Frontal cortex (tissue), 4 donors: ENCODE measurements around the gene FA2H. TPM values are rescaled to one million over a fixed set of nuclear protein-coding genes. Genes with fewer than 3 reads are reported as not detected.
"Not testable (repeated sequence)": the region's sequence is repeated elsewhere in the genome, so short reads cannot be mapped to it uniquely, and the experiment has no call there.

Source experiments
- DNase-seq, 2 donors: peaks; one replicate each; pipeline ENCODE4 v3.0.0; 2012; ENCODE audit warnings: low spot score in 2 of 2
- FAIRE-seq: peaks from 2 replicates; lab custom pipeline; 2012; peaks lifted over from hg19 to GRCh38; lab: Jason Lieb, UNC
- total RNA-seq: library from RNA; depleted of rRNA; stranded (reverse); fragments of >200 nt; gene quantifications from one replicate; pipeline ENCODE4 v1.2.3, GENCODE V29; 2014
- donor health status: control.
- donor health status: control.
- donor health status: control.

FA2H gene
- total RNA-seq, 1 donor from 2014 or later = 0.41 TPM

DNA sequence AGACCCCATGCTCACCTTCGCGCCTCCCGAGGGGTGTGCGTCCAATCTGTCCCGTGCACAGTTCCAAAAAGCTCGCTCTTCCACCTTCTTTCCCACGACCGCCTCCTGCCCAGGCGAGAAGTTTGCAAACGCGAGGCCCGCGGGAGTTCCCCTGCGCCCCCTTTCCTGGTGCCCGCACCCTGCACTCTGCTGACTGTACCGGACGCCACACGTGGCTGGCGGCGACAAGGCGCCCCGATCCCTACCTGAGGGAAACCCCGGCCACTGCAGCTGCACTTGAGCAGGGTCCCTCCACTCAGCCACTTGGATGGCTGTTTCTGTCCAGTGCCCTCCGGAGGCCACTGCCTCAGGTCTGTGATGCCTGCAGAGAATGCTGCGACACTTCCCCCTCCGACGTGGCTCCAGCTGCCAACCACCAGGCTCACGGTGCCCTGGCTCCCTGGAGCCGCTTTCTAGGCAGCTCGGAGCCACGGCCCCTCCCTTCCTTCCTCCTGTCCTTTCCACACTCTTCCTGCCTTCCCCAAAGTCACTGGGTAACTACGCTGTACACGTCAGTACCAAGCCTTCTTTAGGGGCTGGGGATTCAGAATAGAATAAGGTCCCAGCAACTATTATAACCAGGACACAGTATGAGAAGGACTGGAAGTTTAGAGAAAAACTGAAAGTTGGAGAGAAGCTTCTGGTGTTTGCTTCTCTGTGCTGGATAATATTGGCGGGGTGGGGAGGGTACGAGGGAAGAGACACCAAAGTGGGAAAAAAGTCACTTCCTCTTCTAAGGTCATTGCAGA, 74.0 kb downstream of the FA2H start, which contains the start of gene MLKL:
MLKL (minus strand) TSS at position 425 of the 788 bp plus-strand sequence. CDS start 5,105 bp downstream, outside the sequence.
- FAIRE-seq (no peak), DNase-seq (peak in 1 of 2 donors; percentile 41)

DNA sequence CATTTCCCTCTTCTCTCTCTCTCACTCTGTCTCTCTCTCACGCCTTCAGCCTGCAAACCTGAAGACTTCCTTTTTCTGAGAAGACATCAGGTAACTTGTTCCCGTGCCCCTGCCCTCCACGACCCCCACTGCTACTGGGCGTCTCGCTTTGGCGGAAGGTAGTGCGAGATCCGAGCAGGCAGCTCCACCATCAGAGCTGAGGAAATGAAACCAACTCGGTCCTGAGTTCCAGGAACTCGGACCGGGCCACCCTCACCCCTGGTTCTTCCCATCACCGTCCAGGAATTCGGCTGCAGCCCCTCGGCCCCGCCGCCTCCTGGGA, 74.5 kb downstream of the FA2H start:
- peak in 1 of 2 donors; percentile 34 for DNase-seq
- no peak for FAIRE-seq

DNA sequence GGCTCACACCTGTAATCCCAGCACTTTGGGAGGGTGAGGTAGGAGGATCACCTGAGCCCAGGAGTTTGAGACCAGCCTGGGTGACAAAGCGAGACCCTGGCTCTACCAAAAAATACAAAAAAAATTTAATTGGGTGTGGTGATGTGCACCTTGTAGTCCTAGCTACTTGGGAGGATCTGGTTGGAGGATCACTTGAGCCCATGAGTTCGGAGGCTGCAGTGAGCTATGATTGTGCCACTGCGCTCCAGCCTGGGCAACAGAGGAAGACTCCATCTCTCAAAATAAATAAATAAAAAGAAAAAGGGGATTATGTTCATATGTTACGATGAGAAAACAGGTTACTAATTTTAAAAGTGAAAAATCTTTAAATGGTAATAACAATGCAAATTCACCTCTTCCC, 75.0 kb downstream of the FA2H start:
- DNase-seq (no peak), FAIRE-seq (no peak)

DNA sequence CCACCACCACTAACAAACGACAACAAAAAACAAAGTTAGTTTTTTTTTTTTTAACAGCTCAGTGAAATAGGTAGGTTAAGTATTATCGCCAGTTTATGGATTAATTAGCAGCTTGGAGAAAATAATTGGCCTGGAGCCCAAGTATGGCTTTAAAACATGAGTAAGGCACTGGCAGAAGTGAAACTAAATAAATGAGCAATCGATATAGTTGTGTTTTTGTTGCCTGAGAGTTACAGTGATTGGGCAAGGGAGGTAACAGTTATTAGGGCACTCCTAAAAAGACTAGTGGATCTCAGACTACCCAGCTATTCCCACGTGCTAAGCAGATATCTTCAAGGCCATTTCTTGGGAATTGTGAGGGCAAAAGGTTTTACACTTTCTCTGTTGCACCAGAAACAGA, 76.4 kb downstream of the FA2H start:
- FAIRE-seq = no peak
- no peak for DNase-seq

DNA sequence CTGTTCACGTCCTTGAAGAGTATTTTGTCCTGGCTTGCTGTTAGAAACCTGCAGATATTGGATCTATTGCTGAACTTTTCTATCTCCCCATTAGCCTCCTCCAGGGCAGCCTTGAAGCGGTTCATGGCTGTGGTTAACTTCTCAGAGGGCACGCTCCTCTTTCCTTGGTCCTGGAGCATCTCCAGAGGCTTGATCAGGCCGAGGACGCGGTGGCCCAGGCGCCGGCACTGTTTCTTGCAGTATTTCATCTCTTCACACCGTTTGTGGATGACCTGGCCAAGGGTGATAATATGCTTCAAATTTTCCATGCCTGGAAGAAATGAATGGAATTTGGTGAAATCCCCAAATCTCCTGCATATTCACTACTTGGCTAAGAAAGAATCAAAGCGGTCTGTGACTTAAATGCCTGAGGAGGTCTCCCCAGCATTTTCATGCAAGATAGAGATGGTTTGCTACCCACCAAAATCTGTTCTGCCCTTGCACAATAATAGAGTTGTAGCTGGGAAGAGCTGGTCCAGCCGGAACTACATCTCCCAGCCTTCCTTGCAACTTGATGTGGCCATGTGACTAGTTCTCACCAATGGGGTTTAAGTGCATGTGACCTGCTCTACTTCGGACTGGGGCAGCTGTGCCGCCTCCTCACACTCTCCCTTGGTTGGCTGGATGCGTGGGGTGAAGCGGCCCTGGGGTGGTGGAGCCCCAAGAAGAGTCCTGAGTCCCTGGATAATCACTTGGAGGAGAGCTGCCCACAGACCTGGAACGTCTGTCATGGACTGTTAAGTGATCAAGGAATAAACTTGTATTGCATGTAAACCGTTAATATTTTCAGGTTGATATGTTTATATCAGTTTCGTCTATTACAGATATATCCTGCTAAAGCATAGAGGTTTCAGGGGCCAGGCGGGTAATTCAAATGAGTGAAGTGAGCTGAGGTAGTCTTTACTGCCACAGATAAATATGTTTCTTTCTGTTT, 78.9 kb downstream of the FA2H start:
- no peak for FAIRE-seq
- peak; percentile 82 to 86 for DNase-seq

DNA sequence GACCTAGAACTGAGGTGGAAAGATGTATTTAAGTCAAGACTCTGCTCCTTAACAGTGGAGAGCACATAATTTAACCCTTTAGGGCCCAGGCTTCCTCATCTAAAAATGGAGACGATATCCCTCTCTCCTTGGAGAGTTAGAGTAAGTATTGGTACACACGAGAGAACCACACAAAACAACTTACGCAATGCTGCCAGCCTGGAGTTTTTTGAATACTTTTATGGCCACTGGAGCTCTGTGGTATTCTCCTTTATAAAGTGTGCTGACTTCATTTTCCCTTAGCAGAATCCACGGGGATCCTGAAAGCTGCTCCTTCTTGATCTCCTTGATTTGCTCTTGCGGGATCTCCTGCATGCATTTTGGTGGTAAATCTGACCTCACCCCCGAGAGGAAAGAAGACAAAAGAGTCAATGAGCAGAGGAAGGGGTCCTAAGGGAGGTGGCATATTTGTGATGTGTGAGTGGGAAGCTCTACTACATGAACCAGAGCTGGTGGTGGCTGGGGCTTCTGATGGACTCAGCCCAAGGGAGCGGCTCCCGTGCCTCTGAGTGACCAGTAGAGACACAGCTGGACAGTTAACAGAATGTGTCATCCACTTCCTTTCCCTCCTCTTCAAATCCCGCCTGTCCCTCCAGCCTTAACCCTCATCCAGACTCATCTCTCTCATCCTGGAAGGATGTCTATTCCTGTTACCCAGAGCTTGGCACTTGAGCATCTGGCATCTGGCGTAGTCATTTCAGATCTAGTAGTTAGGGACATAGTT, 83.3 kb downstream of the FA2H start:
- DNase-seq = no peak
- no peak for FAIRE-seq

DNA sequence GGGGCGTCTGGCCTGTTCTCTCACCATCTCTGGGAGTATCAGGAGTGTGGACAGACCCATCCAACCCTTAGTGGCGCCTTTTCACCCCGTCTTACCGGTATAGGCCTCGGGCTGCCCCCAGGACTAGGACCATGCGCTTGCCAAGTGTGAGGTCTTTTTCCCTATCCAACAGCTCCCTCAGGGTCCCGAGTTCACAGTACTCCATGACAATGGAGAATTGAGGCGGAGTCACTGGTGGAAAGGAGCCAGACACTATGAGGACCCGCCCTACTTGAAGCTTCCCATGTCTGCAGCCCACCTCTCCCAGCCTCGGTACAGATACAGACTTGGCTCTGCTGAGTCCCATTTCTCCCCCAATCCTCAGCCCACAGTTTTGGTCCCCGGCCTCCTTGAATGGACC, 92.1 kb downstream of the FA2H start:
- FAIRE-seq (no peak), DNase-seq (no peak)

DNA sequence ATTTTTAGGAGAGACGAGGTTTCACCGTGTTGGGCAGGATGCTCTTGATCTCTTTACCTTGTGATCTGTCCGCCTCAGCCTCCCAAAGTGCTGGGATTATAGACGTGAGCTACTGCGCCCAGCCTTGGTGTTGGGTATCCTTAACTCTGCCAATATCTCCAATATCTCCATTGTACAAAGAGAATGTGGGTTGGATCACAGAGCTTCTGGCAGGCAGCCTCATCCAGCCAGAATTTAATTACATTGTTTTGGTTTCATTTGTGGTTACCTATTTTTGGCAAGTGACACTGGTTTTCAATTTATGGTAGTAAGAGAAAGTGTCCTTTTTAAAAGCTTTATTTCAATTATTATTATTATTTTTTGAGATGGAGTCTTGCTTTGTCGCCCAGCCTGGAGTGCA, 93.9 kb downstream of the FA2H start:
- FAIRE-seq (no peak), DNase-seq (no peak)

DNA sequence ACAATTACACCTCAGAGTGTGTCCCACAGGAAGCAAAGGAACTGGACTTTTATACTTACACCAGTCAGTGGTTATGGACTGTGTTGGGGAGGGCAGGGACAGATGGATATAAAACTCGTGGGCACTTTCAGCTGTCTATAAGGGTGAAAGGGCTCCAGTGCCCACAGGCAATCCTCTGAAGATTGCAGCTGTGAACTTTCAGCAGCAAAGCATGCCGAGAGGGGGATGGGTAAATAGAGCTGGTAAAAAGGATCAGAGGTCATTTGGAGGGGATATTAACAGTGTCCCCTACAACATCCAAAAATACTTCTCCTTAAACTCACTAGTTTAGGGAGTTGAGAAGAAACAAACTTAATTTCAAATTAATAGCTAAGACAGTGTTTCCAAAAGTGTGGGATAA, 94.6 kb downstream of the FA2H start:
- FAIRE-seq (no peak), DNase-seq (no peak)

DNA sequence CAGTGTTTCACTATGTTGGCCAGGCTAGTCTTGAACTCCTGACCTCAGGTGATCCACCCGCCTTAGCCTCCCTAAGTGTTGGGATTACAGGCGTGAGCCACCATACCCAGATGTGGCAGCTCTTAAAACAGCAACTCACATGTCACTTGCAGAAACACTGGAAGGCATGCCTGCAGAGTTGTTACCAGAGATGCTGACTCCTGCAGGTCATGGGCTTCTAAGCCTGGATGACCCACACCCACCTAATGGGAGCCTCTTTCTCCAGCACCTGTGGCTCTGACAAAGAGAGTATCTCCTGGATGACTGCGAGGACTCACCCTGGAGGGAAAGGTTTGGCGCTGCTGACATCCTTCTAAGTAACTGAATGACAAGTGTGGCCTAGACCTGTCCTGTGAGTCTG, 96.8 kb downstream of the FA2H start:
- FAIRE-seq = no peak
- no peak for DNase-seq

DNA sequence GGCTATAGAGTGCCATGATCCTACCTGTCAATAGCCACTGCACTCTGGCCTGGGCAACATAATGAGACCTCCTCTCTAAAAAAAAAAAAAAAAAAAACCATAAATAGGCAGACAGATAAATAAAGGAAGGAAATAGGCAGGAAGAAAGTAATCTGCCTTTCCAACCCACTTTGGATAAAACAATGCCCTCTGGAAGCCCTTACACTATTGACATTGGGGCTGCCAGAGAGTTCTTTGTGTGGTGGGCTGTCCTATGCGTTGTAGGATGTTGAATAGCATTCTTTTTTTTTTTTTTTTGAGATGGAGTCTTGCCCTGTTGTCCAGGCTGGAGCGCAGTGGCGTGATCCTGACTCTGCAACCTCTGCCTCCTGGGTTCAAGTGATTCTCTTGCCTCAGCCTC, 100.7 kb downstream of the FA2H start:
- FAIRE-seq = no peak
- no peak for DNase-seq

DNA sequence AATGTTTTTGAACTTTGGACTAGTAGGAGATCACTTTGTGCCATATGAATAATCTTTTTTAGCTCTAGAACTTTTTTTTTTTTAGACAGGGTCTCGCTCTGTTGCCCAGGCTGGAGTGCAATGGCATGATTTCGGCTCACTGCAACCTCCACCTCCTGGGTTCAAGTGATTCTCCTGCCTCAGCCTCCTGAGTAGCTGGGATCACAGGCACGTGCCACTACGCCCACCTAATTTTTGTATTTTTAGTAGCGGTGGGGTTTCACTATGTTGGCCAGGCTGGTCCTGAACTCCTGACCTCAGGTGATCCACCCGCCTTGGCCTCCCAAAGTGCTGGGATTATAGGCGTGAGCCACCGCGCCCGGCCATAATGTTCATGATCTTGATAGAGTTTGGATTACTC, 105.7 kb downstream of the FA2H start:
- FAIRE-seq, DNase-seq: not testable (repeated sequence)

DNA sequence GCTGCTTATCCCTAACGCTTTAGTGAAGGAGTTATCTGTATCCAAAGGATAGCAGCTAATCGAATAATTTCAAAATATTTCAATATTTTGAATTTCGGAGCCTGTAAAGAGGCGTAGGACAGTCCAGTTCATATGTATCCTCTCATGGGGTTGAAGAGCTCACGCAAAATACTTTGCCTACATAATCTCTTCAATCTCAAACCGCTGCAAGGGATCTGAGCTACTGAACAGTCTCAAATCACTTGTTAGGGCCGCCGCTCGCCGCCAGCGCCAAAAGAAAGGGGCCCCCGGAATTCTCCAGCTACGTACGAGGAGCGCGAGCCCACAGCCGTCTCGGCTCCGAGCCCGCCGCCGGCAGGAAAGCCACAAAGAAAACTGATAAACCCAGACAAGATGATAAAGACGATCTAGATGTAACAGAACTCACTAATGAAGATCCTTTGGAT, 107.3 kb downstream of the FA2H start:
- FAIRE-seq = no peak
- peak in 1 of 2 donors; percentile 18 for DNase-seq

DNA sequence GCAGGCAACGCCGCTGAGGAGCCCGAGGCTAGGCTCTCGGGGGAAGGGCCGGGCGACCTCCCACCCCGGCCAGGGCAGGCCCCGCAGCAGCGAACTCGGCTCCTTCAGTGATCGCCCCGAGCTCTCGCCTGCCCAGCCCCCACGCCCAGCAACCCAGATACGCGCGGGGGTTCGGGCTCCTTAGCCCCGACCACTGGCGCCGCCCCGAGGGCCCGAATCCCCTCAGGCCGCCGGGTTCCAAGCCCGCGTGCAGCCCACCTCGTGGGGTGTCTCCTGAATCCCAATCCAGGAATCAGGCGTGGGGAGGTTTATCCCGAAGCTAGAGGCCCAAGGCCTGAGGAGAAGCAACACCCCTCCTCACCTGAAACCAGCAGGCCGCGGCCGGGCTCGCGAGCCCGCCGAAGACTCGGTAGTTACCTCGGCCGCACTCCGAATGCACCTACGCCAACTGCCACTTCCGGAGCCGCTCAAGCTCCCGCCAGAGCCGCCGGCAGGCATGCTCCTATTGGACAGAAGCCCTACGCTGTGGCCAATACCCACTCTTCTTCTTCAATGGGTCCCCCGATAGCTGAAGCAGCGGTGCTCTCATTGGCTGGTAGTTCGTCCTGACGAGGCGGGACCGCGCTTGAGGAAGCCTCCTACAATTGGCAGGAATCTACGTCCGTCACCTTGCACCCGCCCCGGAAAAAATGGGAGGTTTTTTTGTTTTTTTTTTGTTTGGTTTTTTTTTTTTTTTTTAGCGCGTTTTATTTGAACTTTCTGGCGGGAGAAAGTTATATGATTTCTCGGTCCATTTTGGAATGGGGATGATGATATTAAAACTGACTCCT, 108.0 kb downstream of the FA2H start, which contains the start of gene RFWD3:
RFWD3 (minus strand) TSS at position 453 of the 830 bp plus-strand sequence. CDS start 5,428 bp downstream, outside the sequence.
- peak; percentile 98 for FAIRE-seq

DNA sequence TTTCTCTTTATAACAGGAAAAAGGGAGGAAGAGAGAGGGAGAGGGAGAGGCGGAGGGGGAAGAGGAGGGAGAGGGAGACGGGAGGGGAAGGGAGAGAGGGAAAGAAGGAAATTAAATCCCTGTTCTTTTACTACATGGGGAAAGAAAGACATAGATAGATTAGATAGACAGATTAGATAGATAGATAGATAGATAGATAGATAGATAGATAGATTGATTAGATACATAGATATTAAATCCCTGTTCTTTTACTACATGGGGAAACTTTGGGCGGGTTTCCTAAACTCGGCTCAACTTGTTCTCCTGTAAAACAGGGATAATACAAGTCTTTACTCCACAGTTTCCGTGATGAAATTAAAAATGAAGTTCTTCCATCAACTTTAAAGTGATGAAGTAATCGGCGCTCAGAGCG, 108.6 kb downstream of the FA2H start:
- DNase-seq (no peak), FAIRE-seq (no peak)

More for the DNA sequence above, 108.0 kb downstream of the FA2H start, which contains the start of gene RFWD3:
- DNase-seq = peak; percentile 94 to 98
